Fibroblast of the conjunctiva (primary cell): ENCODE data around the gene TARDBP.
"Not testable (repeated sequence)": the region's sequence is repeated elsewhere in the genome, so short reads cannot be mapped to it uniquely, and the experiment has no call there.

Experiments used
- DNase-seq: peaks from one replicate; pipeline ENCODE4 v3.0.0-alpha.2; 2010; ENCODE audit warnings: low read depth

The TARDBP gene

GRCh38 chr1:11059968-11060830 lies 47.7 kb downstream of the TARDBP start, which contains the start of gene SRM:
SRM (minus strand) TSS chr1:11060018; CDS start chr1:11059943, 75 bp downstream.
- DNase-seq, result peak; percentile 73

GRCh38 chr1:11061652-11062365 lies 49.4 kb downstream of the TARDBP start:
- no peak for DNase-seq

GRCh38 chr1:11062965-11063401 lies 50.5 kb downstream of the TARDBP start:
- no peak for DNase-seq

GRCh38 chr1:11063937-11064537 lies 51.6 kb downstream of the TARDBP start:
- DNase-seq, result not testable (repeated sequence)

GRCh38 chr1:11064942-11065341 lies 52.5 kb downstream of the TARDBP start:
- DNase-seq, result no peak

GRCh38 chr1:11065796-11066195 lies 53.3 kb downstream of the TARDBP start:
- DNase-seq, result no peak

GRCh38 chr1:11067716-11068599 lies 55.5 kb downstream of the TARDBP start:
- no peak for DNase-seq

GRCh38 chr1:11068600-11069473 lies 56.4 kb downstream of the TARDBP start:
- DNase-seq, result no peak

- DNase-seq, result no peak
Observed at GRCh38 chr1:11070876-11071275, 58.4 kb downstream of the TARDBP start.

GRCh38 chr1:11071463-11072215 lies 59.2 kb downstream of the TARDBP start:
- DNase-seq, result no peak

- no peak for DNase-seq
Observed at GRCh38 chr1:11072216-11072917, 59.9 kb downstream of the TARDBP start.

GRCh38 chr1:11073398-11073797 lies 60.9 kb downstream of the TARDBP start:
- DNase-seq, result not testable (repeated sequence)
